NCI-H748 (cell line): ENCODE data around the gene CEMIP2.
"Not testable (repeated sequence)": the region's sequence is repeated elsewhere in the genome, so short reads cannot be mapped to it uniquely, and the experiment has no call there.

Experiments
- DNase-seq: peaks from one replicate; lab custom pipeline; 2025; ENCODE audit not compliant: unreplicated experiment; lab: John Stamatoyannopoulos, UW

Gene CEMIP2

GRCh38 chr9:71680189-71680980 is 87.9 kb downstream of the CEMIP2 start:
- DNase-seq, result no peak

DNA sequence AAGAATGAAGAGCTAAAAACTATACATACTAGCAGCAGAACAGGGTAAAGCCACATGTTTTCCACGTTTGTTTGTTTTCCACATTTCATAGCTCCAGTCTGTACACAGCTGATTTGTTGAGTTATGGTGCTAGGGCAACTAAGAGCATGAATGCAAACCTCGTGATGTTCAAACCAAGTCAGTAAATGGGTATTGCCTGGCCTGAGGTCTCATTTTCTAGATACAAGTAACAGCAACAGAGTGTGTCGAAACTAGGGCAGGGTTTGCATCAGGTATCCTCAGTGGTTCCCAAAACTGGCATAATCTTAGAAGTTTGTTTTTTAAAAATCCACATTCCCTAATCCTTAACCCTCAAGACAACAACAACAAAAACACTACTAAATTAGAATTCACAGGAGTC is 89.3 kb downstream of the CEMIP2 start:
- no peak for DNase-seq

- DNase-seq, result no peak
These were observed 91.1 kb downstream of the CEMIP2 start for GRCh38 chr9:71677209-71677608.

DNA sequence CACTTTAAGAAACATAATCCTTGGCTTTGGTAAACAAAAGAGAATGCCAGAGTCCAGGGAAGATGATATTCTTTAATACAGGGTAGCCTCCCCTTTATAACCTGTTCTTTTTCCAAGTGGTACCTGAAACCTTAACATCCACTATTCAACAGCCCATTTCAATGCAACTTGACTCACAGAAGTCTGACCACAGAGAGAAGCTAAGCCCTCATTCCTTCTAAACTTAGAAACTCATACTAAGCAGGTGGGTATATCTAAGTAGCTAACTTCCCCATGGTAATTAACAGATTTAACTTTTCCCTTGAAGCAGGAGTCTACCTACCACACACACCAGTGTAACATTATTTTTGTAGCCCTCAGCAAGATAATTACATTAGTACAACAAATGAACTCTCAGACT is 91.9 kb downstream of the CEMIP2 start:
- DNase-seq, result no peak

DNA sequence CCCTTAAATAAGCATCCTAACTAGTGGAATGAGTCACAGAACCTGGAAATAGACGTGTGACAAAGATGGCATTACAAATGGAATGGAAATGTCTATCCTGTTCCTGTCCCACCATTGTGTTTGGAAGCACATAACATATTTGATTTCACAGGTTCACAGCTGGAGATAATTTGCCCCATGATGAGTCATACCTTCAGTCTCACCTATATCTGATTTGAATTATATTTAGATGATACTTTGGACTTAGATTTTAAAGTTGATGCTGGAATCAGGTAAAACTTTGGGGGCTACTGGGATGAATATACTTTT is 92.5 kb downstream of the CEMIP2 start:
- DNase-seq, result no peak

GRCh38 chr9:71675105-71675856 is 93.0 kb downstream of the CEMIP2 start:
- no peak for DNase-seq

DNA sequence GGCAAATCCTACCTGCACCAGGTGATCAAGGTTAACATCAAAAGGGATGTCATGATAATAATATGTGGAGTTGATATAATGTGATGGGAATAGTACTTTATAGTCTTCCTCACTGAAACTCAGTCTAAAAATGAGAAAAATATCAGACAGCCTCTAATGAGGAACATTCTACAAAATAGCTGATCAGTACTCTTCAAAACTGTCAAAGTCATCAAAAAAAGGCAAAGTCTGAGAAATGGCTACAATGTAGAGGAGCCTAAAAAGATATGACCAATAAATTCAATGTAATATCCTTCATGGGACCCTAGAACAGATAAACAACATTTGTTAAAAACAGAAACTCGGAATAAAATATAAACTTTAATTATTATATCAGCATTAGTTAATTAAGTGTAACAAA is 95.7 kb downstream of the CEMIP2 start:
- DNase-seq, result no peak

DNA sequence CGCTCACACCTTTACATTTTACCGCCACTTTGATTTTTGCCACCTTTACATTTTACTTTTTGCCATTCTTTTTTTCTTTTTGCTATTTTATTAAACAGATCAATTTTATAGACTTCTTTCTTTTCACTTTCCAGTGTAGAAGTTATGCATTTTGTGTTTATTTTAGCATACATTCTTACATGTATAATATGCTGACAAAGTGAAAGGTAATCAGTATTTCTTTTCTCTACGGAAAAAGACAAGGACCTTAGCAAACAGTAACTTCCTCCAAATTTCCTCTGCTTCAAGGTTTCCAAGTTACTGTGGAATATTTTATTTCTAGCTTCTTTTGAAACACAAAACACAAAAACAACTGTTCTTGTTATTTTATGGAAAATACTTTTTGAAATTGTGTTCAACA is 97.0 kb downstream of the CEMIP2 start:
- DNase-seq, result no peak

GRCh38 chr9:71670121-71670520 is 98.2 kb downstream of the CEMIP2 start:
- DNase-seq, result no peak

GRCh38 chr9:71669284-71669995 is 98.9 kb downstream of the CEMIP2 start:
- no peak for DNase-seq

GRCh38 chr9:71668717-71669116 is 99.6 kb downstream of the CEMIP2 start:
- no peak for DNase-seq

DNA sequence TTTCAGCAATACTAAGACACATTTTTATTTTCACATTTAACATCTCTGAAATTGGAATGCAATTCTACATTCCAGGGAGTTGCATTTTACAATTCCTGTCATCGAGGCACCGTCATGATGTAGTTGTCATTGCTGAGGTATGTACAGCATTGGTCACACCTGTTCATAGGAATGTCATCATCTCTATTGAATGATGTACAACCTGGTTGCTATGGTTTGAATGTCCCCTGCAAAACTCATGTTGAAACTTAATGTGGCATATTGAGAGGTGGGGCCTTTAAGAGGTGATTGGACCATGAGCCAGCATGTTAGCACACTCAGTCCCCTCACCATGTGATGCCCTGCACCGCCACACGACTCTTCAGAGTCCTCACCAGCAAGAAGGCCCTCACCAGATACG is 103.1 kb downstream of the CEMIP2 start:
- no peak for DNase-seq

DNA sequence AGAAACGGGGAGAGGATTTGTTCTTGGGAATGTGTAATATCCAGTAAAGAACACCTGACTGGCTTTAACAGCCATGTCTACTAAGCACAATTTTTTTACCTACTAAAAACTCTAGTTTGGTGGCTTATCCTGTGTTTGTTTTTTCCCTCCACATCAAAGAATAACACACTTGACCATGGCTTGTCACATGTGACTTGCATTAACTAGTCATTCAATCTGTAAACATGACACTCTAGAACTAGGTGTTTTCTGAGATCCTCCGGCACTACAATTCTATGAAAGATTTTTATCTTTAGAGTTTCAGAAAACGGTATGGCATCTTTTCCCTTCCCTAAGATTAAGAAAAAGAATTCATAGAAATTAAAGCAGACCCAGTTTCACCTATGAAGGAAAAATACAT is 103.7 kb downstream of the CEMIP2 start:
- DNase-seq, result no peak

DNA sequence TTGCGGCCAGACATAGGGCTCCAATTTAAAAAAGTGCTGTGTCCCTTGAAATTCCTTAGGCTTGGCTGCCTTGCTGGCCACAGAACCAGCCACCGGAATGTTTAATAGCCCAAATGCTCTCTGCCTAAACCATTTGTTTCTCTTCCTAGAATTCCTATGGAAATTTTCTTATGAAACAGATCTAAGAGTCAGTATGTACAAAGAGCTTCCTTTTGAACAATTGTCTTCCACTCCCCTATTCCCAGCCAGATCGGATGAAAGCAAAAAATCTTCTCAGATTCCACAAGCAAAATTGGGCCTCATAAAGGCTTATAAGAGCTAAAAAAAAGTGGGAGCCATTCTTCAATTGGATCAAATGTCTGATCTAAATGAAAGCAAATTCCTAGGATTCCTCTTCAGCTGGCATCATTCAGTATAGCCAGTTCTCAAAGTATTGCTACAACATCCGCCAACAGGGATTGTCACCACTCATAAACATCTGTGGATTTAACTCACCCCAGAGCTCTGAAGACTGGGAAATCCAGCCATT is 104.3 kb downstream of the CEMIP2 start:
- no peak for DNase-seq

- DNase-seq, result no peak
These were observed 105.1 kb downstream of the CEMIP2 start for GRCh38 chr9:71663216-71663615.

DNA sequence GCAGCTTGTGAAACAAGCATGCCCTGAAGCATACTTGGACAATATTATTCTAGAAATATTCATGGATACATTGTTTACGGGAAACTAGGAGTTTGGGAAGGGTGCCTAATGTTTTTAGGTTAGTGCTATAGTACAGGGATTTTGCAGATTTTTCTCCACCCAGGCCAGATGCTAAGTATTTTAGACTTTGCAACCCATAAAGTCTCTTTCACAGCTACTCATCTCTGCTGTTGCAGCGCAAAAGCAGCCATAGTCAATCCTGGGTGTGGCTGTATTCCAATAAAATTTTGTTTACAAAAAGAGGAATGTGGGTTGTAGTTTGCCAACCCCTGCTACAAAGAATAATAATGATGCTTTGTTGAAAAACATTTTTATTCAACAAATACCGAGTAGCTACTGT is 106.2 kb downstream of the CEMIP2 start:
- no peak for DNase-seq

DNA sequence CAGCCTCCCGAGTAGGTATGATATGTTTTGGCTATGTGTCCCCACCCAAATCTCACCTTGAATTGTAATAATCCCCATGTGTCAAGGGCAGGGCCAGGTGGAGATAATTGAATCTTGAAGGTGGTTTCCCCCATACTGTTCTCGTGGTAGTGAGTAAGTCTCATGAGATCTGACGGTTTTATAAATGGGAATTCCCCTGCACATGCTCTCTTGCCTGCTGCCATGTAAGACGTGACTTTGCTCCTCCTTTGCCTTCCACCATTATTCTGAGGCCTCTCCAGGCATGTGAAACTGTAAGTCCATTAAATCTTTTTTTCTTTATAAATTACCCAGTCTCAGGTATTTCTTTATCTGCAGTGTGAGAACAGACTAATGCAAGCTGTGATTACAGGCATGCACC is 111.0 kb downstream of the CEMIP2 start:
- DNase-seq, result not testable (repeated sequence)

DNA sequence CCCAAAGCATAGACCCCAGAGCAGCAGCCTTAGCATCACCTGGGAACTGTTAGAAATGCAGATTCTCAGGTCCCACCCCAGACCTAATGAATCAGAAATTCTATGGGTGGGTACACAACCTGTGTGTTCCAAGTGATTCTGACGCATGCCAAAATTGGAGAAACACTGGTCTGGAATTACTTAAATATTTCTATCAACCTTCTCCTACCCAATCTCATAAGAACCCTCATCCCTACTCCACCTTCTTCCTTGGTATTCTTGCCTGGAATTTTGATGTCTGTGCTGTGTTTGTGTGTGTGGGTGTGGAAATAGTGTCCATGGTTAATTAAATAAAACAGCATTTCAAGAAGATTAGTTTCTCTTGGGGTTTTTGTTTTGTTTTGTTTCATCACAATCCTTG is 111.8 kb downstream of the CEMIP2 start:
- DNase-seq, result no peak

DNA sequence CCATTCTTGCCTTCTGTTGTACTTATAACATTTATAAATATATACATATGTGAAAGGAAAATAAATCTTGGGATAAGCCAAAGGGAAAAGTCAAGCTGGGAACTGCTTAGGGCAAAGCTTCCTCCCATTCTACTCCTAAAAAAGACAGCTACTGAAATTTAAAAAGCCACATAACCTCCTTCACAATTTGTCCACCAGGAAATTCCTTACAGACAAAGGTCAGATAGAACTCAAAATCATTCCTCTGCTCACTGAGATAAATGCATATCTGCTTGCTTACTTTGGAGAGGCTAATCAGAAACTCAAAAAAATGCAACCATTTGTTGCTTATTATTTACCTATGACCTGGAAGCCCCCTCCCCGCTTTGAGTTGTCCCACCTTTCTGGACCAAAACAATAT is 112.5 kb downstream of the CEMIP2 start:
- DNase-seq, result no peak

- DNase-seq, result no peak
These were observed 113.2 kb downstream of the CEMIP2 start for GRCh38 chr9:71655141-71655540.

DNA sequence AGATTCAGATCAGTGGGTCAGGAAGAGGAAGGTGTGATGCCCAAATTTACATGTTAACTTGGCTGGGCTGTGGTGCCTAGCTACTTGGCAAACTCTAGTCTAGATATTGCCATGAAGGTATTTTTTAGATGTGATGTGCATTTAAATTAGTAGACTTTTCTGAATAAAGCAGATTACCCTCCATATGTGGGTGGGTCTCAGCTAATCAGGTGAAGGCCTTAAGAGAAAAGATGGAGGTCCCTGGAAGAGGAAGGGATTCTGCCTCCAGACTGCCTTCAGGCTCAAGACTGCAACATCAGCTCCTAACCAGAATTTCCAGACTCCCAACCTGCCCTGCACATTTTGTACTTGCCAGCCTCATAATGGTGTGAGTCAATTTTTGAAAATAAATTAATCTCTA is 115.8 kb downstream of the CEMIP2 start:
- DNase-seq, result no peak

DNA sequence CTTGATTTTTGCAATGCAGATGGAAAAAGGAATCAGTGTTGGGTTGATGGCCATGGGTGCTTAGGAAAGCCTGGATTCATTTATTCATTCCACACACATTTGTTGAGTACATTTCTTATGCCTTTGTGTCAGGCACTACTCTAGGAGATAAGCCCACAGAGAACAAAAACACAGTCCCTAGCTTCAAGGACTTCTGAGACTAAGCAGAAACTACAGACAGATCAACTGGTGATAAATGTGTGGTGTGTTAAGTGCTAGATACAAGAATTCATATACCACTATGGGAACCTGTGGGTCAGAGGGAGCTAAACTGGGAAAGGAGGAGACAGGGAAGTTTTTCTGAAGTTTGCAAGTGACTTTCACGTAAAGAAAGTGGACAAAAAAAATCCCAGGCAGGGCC is 119.9 kb downstream of the CEMIP2 start:
- DNase-seq, result no peak
